ENCODE measurements around the gene SAXO1. TPM values are rescaled to one million over a fixed set of nuclear protein-coding genes. Genes with fewer than 3 reads are reported as not detected.

SAXO1 gene
- total RNA-seq, 1 experiment from 2014 or later = 0.09 TPM

DNA sequence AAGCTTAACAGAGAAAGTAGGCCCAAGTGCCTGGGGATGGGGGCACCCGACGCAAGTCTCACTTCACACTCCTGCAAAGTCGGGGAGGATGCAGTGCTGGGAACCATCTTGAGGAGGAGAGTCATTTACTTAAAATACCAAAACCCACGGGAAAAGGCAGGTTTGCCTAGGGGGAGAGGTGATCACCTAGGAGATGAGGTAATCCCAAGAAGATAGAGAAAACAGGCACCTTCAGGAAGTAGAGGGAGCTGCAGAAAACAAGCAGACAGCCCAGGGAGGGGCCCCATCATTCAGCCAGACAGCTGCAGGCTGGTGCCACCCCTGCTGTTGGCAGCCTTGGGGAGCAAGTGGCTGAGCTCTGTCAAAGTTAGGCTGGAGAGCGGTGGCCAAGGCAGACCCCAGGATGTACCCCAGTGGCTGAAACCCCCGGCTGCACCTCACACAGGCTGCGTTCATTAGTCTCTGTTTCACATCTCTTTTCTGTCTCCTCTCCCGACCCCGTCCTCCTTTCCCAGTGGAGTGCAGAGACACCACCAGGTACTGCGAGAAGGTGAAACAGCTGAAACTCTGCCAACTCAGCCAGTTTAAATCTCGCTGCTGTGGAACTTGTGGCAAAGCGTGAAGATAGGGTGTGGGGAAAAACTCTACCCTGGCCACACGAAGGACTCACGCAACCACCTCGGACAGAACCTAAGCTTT, 124.9 kb downstream of the SAXO1 start (continued):
- TF ChIP-seq SMAD4 (CRISPR knock-in tag; IDR thresholded peaks at IDR 0.05) = no peak

DNA sequence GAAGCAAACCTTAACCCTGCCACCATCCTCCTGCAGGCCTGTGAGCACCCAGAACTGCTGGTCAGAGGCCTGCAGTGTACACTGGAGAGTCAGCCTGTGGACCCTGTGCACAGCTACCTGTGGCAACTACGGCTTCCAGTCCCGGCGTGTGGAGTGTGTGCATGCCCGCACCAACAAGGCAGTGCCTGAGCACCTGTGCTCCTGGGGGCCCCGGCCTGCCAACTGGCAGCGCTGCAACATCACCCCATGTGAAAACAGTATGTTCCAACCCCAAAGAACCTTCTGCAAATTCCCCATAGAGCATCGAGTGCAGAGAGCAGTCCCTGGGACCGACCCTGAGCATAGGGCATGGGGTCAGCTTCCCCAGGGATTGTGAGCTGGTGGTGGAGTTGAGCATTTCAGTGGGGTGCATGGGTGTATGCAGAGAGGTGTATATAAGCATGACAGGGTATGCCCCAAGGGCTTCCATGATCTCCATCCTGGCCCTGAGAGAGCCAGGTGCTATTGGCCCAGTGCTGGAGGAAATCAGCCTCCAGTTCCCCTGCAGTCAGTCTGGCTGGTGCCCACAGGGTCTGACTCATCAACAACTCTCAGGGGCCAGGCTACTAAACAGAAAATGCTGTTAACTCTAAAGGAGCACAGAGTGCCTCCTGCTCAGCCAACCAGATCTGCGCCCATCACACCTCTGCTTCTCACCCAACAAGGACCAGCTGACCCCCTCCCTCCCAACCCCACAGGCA, 126.2 kb downstream of the SAXO1 start:
- peaks cover 17% of the 10 kb centered on the region for H3K9me3 Mint-ChIP-seq
- ChIA-PET CTCF (no interaction called here), POLR2A (no interaction called here)
- DNase-seq (ENCODE audit: low spot score) = no peak
- no peaks in the 10 kb centered on the region for H3K27me3 Mint-ChIP-seq (ENCODE audit: low read depth)
- no peaks in the 10 kb centered on the region for H3K36me3 Mint-ChIP-seq
- no peak overlapping the region for H3K4me3 Mint-ChIP-seq
- H3K4me1 Mint-ChIP-seq = peaks cover 18% of the 10 kb centered on the region
- ATAC-seq = no peak
- no peak for TF ChIP-seq ZNF138 (CRISPR knock-in tag; conservative IDR thresholded peaks at IDR 0.05)
- no peak for TF ChIP-seq RORB (CRISPR knock-in tag; IDR thresholded peaks at IDR 0.05)
- no peak for TF ChIP-seq RELA (CRISPR knock-in tag; IDR thresholded peaks at IDR 0.05; ENCODE audit: borderline replicate concordance)
- TF ChIP-seq ZBTB21 (CRISPR knock-in tag; IDR thresholded peaks at IDR 0.05; ENCODE audit: borderline replicate concordance) = no peak
- TF ChIP-seq TP53 (CRISPR knock-in tag; IDR thresholded peaks at IDR 0.05) = no peak
- TF ChIP-seq CREM (CRISPR knock-in tag; IDR thresholded peaks at IDR 0.05) = no peak
- TF ChIP-seq FOXJ3 (CRISPR knock-in tag; IDR thresholded peaks at IDR 0.05; ENCODE audit: borderline replicate concordance) = no peak
- no peak overlapping the region for H3K27ac Mint-ChIP-seq

DNA sequence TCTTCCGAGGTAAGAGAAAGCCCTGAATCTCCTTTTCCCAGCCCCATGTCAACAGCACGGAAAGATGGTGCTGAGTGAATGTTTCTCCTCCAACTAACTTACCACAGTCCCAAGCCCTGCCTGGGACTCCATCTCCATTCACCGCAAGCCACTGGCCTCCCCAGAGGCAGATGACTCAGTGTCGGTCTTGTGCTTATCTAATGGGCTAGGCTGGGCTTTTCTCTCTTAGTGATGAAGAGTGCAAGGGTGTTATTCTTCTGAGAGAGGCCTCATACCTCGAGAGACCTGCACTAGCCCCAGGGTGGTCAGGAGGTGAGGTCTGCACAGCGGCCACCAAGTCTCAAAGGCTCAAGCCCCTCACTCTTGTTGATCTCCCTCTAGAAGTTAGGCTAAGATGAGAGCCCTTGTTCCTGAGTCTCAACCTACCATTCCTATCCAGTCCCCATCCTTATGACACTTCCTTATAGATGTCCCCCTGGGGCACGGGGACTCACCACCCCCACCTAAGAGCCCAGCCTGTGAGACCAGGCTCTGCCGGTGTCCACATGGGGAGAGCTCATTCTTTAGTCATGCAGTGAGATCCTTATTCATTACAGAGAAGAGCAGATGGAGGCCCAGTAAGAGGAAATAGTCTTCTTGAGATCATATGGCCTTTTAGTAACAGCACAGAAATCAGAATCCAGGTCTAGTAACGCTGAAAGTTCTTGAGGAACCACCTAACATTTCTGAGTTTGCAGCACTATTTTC, 127.0 kb downstream of the SAXO1 start:
- Mint-ChIP-seq H3K9me3 (peaks cover 23% of the 10 kb centered on the region), H3K36me3 (peaks cover 2% of the 10 kb centered on the region; the same call in 1 of the 2 replicates), H3K27ac (no peak overlapping the region), H3K27me3 (ENCODE audit: low read depth) (no peaks in the 10 kb centered on the region), H3K4me3 (no peak overlapping the region), H3K4me1 (peaks cover 11% of the 10 kb centered on the region)
- no peak for TF ChIP-seq MYBL2 (CRISPR knock-in tag; IDR thresholded peaks at IDR 0.05)
- no peak for TF ChIP-seq ZNF263 (CRISPR knock-in tag; IDR thresholded peaks at IDR 0.05; ENCODE audit: low read depth)
- no peak for TF ChIP-seq ZNF219 (CRISPR knock-in tag; IDR thresholded peaks at IDR 0.05; ENCODE audit: borderline replicate concordance)
- TF ChIP-seq GABPB1 (CRISPR knock-in tag; IDR thresholded peaks at IDR 0.05) = no peak
- TF ChIP-seq KAT7 (CRISPR knock-in tag; IDR thresholded peaks at IDR 0.05; ENCODE audit: borderline replicate concordance) = no peak
- no peak for TF ChIP-seq ATF1 (CRISPR knock-in tag; IDR thresholded peaks at IDR 0.05)
- no peak for TF ChIP-seq ZNF396 (CRISPR knock-in tag; IDR thresholded peaks at IDR 0.05; ENCODE audit: borderline replicate concordance)
- ChIA-PET CTCF (no interaction called here), POLR2A (no interaction called here)
- DNase-seq (ENCODE audit: low spot score) = no peak
- ATAC-seq = no peak

DNA sequence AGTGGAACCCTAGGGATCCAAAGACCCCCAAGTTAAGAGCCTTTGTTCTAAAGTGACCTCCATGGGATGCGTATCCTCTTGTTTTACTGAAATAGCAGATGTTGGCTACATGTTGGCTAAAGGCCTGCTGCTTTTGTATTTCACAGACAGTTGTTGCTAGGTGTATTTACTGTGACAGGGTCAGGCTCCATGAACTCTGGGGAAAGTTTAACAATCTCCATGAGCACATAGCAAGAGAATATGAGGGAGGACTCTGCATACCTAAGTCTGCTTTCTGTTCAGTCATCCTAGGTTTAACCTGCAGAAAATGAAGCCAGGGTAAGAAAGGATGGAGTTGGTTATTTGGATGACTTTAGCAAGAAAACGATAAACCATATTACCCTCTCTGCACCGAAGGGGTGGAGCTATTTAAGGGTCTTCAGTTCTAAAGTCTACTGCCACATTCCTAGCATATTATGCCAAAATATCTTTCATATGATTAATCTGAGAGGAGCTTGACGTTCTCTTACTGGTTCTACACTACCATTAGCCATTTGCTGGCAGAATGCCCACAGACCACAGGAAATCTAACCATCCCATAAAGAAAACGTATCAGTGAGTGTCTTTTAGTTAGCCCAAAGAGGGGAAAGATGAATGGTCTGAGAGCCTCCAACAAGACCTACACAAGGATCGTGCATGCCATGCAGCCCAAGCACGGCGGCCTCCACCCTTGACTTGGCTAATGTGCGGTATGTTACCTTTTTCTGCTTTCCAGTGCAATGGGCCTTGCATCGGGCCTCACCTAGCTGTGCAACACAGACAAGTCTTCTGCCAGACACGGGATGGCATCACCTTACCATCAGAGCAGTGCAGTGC, 127.8 kb downstream of the SAXO1 start:
- Mint-ChIP-seq H3K9me3 (peaks cover 23% of the 10 kb centered on the region), H3K36me3 (peaks cover 2% of the 10 kb centered on the region; the same call in 1 of the 2 replicates), H3K27me3 (ENCODE audit: low read depth) (no peaks in the 10 kb centered on the region), H3K27ac (no peak overlapping the region), H3K4me3 (no peak overlapping the region), H3K4me1 (peaks cover 8% of the 10 kb centered on the region)
- no peak for TF ChIP-seq ZNF671 (CRISPR knock-in tag; IDR thresholded peaks at IDR 0.05)
- ChIA-PET CTCF (no interaction called here), POLR2A (interaction anchor here (0.7 kb wide), 1 partner anchor 10 kb away, joined by 10 read pairs; no protein-coding TSS in a partner anchor)
- no peak for DNase-seq (ENCODE audit: low spot score)
- no peak for ATAC-seq
